Measurements from ENCODE around the gene ZNF470.
A peak's percentile ranks its signal among the peaks of the same experiment; 100 is the strongest.

ZNF470 gene

DNA sequence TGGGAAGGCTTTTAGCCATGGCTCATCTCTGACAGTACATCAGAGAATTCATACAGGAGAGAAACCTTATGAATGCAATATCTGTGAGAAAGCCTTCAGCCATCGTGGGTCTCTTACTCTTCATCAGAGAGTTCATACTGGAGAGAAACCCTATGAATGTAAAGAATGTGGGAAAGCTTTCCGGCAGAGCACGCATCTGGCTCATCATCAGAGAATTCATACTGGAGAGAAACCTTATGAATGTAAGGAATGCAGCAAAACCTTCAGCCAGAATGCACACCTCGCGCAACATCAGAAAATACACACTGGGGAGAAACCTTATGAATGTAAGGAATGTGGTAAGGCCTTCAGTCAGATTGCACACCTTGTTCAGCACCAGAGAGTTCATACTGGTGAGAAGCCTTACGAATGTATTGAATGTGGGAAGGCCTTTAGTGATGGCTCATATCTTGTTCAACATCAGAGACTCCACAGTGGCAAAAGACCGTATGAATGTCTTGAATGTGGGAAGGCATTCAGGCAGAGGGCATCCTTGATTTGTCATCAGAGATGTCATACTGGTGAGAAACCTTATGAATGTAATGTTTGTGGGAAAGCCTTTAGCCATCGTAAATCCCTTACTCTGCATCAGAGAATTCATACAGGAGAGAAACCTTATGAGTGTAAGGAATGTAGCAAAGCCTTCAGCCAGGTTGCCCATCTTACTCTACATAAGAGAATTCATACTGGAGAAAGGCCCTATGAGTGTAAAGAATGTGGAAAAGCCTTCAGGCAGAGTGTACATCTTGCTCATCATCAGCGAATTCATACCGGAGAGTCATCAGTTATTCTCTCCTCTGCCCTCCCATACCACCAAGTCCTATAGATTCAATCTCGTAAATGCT lies 10.7 kb downstream of the ZNF470 start:
- TF ChIP-seq ZNF548 (tag by site-specific recombination; IDR thresholded peaks at IDR 0.05) (no peak), ZNF221 (tag by site-specific recombination; IDR thresholded peaks at IDR 0.05; ENCODE audit: borderline replicate concordance) (no peak), ZFP41 (tag by site-specific recombination; IDR thresholded peaks at IDR 0.05; ENCODE audit: borderline replicate concordance) (no peak), ZNF549 (tag by site-specific recombination; IDR thresholded peaks at IDR 0.05) (no peak), ZBTB21 (tag by site-specific recombination; IDR thresholded peaks at IDR 0.05) (no peak), OVOL3 (tag by site-specific recombination; IDR thresholded peaks at IDR 0.05) (no peak), ZBTB48 (tag by site-specific recombination; IDR thresholded peaks at IDR 0.05) (no peak), ZNF211 (tag by site-specific recombination; IDR thresholded peaks at IDR 0.05; ENCODE audit: low read depth) (no peak), SETDB1 (IDR thresholded peaks at IDR 0.05; ENCODE audit: insufficient read length, low read length) (peak; percentile 95), ZNF623 (tag by site-specific recombination; IDR thresholded peaks at IDR 0.05) (no peak), ZNF600 (tag by site-specific recombination; IDR thresholded peaks at IDR 0.05) (no peak), REPIN1 (tag by site-specific recombination; IDR thresholded peaks at IDR 0.05; ENCODE audit: low read depth) (no peak), FEZF1 (tag by site-specific recombination; IDR thresholded peaks at IDR 0.05) (no peak), ZNF274 (IDR thresholded peaks at IDR 0.05; ENCODE audit: low read length) (peak; percentile 86), ZNF274 (tag by site-specific recombination; IDR thresholded peaks at IDR 0.05; ENCODE audit: borderline replicate concordance) (peak; percentile 92; the same call in 1 of the 2 replicates), ZNF121 (tag by site-specific recombination; IDR thresholded peaks at IDR 0.05) (no peak), ZNF138 (tag by site-specific recombination; IDR thresholded peaks at IDR 0.05; ENCODE audit: borderline replicate concordance) (no peak), ZEB2 (tag by site-specific recombination; IDR thresholded peaks at IDR 0.05) (no peak), TRIM28 (IDR thresholded peaks at IDR 0.05; ENCODE audit: borderline replicate concordance, low read length) (peak; percentile 91; the same call in 1 of the 2 replicates), KLF16 (tag by site-specific recombination; IDR thresholded peaks at IDR 0.05) (no peak)
- TF ChIP-seq, protein P1, sequence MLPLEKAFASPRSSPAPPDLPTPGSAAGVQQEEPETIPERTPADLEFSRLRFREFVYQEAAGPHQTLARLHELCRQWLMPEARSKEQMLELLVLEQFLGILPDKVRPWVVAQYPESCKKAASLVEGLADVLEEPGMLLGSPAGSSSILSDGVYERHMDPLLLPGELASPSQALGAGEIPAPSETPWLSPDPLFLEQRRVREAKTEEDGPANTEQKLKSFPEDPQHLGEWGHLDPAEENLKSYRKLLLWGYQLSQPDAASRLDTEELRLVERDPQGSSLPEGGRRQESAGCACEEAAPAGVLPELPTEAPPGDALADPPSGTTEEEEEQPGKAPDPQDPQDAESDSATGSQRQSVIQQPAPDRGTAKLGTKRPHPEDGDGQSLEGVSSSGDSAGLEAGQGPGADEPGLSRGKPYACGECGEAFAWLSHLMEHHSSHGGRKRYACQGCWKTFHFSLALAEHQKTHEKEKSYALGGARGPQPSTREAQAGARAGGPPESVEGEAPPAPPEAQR (tag by site-specific recombination; IDR thresholded peaks at IDR 0.05) = no peak
- TF ChIP-seq, protein P2, sequence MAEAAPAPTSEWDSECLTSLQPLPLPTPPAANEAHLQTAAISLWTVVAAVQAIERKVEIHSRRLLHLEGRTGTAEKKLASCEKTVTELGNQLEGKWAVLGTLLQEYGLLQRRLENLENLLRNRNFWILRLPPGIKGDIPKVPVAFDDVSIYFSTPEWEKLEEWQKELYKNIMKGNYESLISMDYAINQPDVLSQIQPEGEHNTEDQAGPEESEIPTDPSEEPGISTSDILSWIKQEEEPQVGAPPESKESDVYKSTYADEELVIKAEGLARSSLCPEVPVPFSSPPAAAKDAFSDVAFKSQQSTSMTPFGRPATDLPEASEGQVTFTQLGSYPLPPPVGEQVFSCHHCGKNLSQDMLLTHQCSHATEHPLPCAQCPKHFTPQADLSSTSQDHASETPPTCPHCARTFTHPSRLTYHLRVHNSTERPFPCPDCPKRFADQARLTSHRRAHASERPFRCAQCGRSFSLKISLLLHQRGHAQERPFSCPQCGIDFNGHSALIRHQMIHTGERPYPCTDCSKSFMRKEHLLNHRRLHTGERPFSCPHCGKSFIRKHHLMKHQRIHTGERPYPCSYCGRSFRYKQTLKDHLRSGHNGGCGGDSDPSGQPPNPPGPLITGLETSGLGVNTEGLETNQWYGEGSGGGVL (tag by site-specific recombination; IDR thresholded peaks at IDR 0.05) = no peak
- TF ChIP-seq, protein P3, sequence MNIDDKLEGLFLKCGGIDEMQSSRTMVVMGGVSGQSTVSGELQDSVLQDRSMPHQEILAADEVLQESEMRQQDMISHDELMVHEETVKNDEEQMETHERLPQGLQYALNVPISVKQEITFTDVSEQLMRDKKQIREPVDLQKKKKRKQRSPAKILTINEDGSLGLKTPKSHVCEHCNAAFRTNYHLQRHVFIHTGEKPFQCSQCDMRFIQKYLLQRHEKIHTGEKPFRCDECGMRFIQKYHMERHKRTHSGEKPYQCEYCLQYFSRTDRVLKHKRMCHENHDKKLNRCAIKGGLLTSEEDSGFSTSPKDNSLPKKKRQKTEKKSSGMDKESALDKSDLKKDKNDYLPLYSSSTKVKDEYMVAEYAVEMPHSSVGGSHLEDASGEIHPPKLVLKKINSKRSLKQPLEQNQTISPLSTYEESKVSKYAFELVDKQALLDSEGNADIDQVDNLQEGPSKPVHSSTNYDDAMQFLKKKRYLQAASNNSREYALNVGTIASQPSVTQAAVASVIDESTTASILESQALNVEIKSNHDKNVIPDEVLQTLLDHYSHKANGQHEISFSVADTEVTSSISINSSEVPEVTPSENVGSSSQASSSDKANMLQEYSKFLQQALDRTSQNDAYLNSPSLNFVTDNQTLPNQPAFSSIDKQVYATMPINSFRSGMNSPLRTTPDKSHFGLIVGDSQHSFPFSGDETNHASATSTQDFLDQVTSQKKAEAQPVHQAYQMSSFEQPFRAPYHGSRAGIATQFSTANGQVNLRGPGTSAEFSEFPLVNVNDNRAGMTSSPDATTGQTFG (tag by site-specific recombination; IDR thresholded peaks at IDR 0.05; ENCODE audit: borderline replicate concordance) = no peak
- H3K36me3 ChIP-seq (ENCODE audit: control insufficient read depth in 2 of 2, insufficient read depth in 1 of 2, low read length in 2 of 2) = peaks cover 21 to 26% of the 10 kb centered on the region in 2 experiments
- H3K9me3 ChIP-seq (ENCODE audit: control insufficient read depth, insufficient read depth, low read depth, low read length) = peaks cover 4% of the 10 kb centered on the region
- no peaks in the 10 kb centered on the region for H3K4me1 ChIP-seq (ENCODE audit: control insufficient read depth, insufficient read depth, low read length)
- CTCF ChIA-PET = no interaction called here
- no peak overlapping the region for H3K4me3 ChIP-seq (ENCODE audit: low read depth, low read length)
- POLR2A ChIA-PET = interaction anchor here (0.6 kb wide), 1 partner anchor 200 kb away, joined by 3 read pairs; no protein-coding TSS in a partner anchor
- no peak overlapping the region for H3K27ac ChIP-seq (ENCODE audit: extremely low read depth, low read depth, low read length)

All from HEK293 (cell line).